Osteocyte (in vitro differentiated cells): ENCODE results near the gene RAB3D. TPM values are rescaled to one million over a fixed set of nuclear protein-coding genes. Genes with fewer than 3 reads are reported as not detected.

Experiments
- DNase-seq: peaks from one replicate; pipeline ENCODE4 v3.0.0; 2021; ENCODE audit warnings: mixed read lengths; ENCODE audit not compliant: unreplicated experiment; ENCODE audit errors: extremely low spot score
- H3K27ac Mint-ChIP-seq: one replicate; pipeline ENCODE4 v1.8.0; 2021; ENCODE audit warnings: mild to moderate bottlenecking, mixed read lengths; ENCODE audit not compliant: unreplicated experiment
- H3K27me3 Mint-ChIP-seq: one replicate; pipeline ENCODE4 v1.8.0; 2021; ENCODE audit warnings: mixed read lengths; ENCODE audit not compliant: unreplicated experiment
- H3K36me3 Mint-ChIP-seq: one replicate; pipeline ENCODE4 v1.8.0; 2021; ENCODE audit warnings: mixed read lengths; ENCODE audit not compliant: unreplicated experiment
- H3K4me1 Mint-ChIP-seq: one replicate; pipeline ENCODE4 v1.8.0; 2021; ENCODE audit warnings: mixed read lengths; ENCODE audit not compliant: unreplicated experiment
- H3K4me3 Mint-ChIP-seq: one replicate; pipeline ENCODE4 v1.8.0; 2021; ENCODE audit warnings: mild to moderate bottlenecking, moderate library complexity, mixed read lengths; ENCODE audit not compliant: unreplicated experiment
- H3K9me3 Mint-ChIP-seq: one replicate; pipeline ENCODE4 v1.8.0; 2021; ENCODE audit warnings: mixed read lengths; ENCODE audit not compliant: unreplicated experiment
- CTCF ChIP-seq: fragments of 200-600 bp; sonication (generic); IDR thresholded peaks from 2 replicates; pipeline ENCODE4 v1.5.0; 2021; ENCODE audit warnings: antibody characterized with exemption, mild to moderate bottlenecking, moderate library complexity
- total RNA-seq: library from RNA; stranded (reverse); gene quantifications from 2 replicates; pipeline ENCODE4 v1.2.1, GENCODE V29; 2021

RAB3D gene
- total RNA-seq, 1 donor from 2014 or later: 4.3 TPM

DNA sequence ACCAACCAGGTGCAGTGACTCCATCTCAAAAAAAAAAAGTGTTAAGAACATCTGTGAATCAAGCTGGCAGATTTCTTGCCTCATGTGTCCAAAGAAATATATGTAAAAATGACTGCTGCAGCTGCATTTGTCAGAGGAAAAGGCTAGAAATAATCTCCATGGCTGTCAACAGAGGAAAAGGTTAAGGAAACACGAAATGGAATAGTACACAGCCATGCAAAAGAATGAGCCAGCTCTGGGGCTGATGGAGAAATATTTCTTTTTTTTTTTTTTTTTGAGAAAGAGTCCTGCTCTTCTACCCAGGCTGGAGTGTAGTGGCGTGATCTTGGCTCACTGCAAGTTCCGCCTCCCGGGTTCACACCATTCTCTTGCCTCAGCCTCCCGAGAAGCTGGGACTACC, 6.6 kb downstream of the RAB3D start:
- DNase-seq: no peak
- Mint-ChIP-seq H3K4me3 (no peak overlapping the region), H3K27ac (no peak overlapping the region), H3K36me3 (peaks cover 4% of the 10 kb centered on the region), H3K27me3 (no peaks in the 10 kb centered on the region), H3K9me3 (no peaks in the 10 kb centered on the region), H3K4me1 (no peaks in the 10 kb centered on the region)
- no peak for TF ChIP-seq CTCF

DNA sequence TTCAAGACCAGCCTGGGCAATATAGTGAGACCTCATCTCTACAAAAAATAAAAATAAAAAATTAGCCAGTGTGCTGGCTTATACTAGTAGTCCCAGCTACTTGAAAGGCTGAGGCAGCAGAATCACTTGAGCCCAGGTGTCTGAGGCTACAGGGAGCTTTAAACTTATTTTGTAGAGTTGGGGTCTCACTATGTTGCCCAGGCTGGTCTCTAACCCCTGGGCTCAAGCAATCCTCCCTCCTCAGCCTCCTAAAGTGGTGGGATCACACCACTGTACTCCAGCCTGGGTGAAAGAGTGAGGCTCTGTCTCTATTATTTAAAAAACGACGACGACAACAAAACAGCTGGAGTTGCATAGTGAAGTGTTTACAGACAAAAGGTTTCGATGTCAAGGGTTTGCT, 8.0 kb downstream of the RAB3D start:
- Mint-ChIP-seq H3K4me3 (no peak overlapping the region), H3K4me1 (no peaks in the 10 kb centered on the region), H3K9me3 (no peaks in the 10 kb centered on the region), H3K27ac (no peak overlapping the region), H3K27me3 (no peaks in the 10 kb centered on the region), H3K36me3 (peaks cover 4% of the 10 kb centered on the region)
- no peak for DNase-seq
- TF ChIP-seq CTCF: no peak

DNA sequence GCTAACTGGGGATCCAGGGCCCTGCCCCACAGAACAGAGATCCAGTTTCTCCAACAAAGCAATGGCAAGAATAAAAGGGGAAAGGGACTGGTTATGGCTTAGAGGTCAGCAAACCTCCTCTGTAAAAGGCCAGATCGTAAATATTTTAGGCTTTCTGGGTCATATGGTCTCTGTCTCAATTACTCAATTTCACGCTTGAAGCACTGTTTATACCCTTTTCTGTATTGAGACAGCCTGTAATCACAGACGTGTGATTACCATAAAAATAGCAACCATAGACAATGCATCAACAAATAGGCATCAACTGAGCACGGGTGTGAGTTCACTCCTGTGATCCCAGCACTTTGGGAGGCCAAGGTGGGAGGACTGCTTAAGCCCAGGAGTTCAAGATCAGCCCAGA, 9.3 kb downstream of the RAB3D start:
- no peaks in the 10 kb centered on the region for H3K9me3 Mint-ChIP-seq
- no peak overlapping the region for H3K4me3 Mint-ChIP-seq
- no peak for TF ChIP-seq CTCF
- no peak overlapping the region for H3K27ac Mint-ChIP-seq
- DNase-seq: no peak
- no peaks in the 10 kb centered on the region for H3K27me3 Mint-ChIP-seq
- H3K36me3 Mint-ChIP-seq: no peaks in the 10 kb centered on the region
- H3K4me1 Mint-ChIP-seq: no peaks in the 10 kb centered on the region

DNA sequence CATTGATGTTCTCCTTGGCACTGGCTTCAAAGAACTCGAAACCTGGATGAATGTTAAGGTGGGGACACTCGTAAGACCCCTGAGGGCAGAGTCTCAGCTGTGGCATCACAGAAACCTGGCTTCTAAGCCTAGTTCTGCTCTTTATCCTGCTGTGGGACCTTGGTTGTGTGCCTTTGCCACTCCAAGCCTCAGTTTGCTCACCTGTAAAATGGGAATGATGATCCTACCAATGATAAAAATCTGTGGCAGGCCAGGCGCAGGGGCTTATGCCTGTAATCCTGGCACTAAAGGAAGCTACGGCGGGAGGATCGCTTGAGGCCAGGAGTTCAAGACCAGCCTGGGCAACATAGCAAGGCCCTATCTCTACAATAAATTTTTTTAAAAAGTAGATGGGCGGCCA, 13.9 kb downstream of the RAB3D start:
- DNase-seq: no peak
- H3K9me3 Mint-ChIP-seq: no peaks in the 10 kb centered on the region
- no peaks in the 10 kb centered on the region for H3K27me3 Mint-ChIP-seq
- no peak overlapping the region for H3K4me3 Mint-ChIP-seq
- no peak for TF ChIP-seq CTCF
- no peaks in the 10 kb centered on the region for H3K36me3 Mint-ChIP-seq
- peaks cover 37% of the 10 kb centered on the region for H3K4me1 Mint-ChIP-seq
- no peak overlapping the region for H3K27ac Mint-ChIP-seq

- Mint-ChIP-seq H3K27ac (peak overlapping the region; percentile 90), H3K9me3 (no peaks in the 10 kb centered on the region)
Observed at GRCh38 chr19:11324748-11325389, 14.6 kb downstream of the RAB3D start.

More at GRCh38 chr19:11324748-11325389, 14.6 kb downstream of the RAB3D start:
- Mint-ChIP-seq H3K4me3 (no peak overlapping the region), H3K27me3 (no peaks in the 10 kb centered on the region), H3K4me1 (peaks cover 37% of the 10 kb centered on the region), H3K36me3 (no peaks in the 10 kb centered on the region)
- DNase-seq: no peak
- no peak for TF ChIP-seq CTCF
